HCT116 (cell line): ENCODE data around the gene TKTL1. TPM values are rescaled to one million over a fixed set of nuclear protein-coding genes. Genes with fewer than 3 reads are reported as not detected.

Source experiments
- REST ChIP-seq: IDR thresholded peaks from 2 replicates; pipeline ENCODE4 v1.6.1; 2012; ENCODE audit warnings: low read depth
- SP1 ChIP-seq: IDR thresholded peaks from 2 replicates; pipeline ENCODE4 v1.6.1; 2012; ENCODE audit warnings: low read depth
- SRF ChIP-seq: IDR thresholded peaks from 2 replicates; pipeline ENCODE4 v1.6.1; 2012; ENCODE audit warnings: low read depth
- YY1 ChIP-seq: IDR thresholded peaks from 2 replicates; pipeline ENCODE4 v1.6.1; 2011; ENCODE audit warnings: low read length, low read depth, moderate library complexity, mild to moderate bottlenecking; ENCODE audit not compliant: insufficient replicate concordance; ENCODE audit errors: extremely low read depth
- total RNA-seq: library from RNA; stranded (reverse); gene quantifications from one replicate; pipeline ENCODE4 v1.2.1, GENCODE V29; 2021; ENCODE audit not compliant: unreplicated experiment
- TF ChIP-seq, protein P1 (sequence below): IDR thresholded peaks from 2 replicates; pipeline ENCODE4 v1.6.1; 2011; ENCODE audit warnings: mild to moderate bottlenecking, low read length, moderate library complexity; ENCODE audit not compliant: insufficient replicate concordance; ENCODE audit errors: extremely low read depth
- TF ChIP-seq, protein P2 (sequence below): IDR thresholded peaks from 2 replicates; pipeline ENCODE4 v1.6.1; 2012

TKTL1 gene
- total RNA-seq, 1 experiment from 2014 or later: 0.34 TPM

GRCh38 chrX:154371017-154371788 lies 75.6 kb downstream of the TKTL1 start (continued):
- TF ChIP-seq YY1 (peak; percentile 56), REST (no peak), SRF (no peak), SP1 (no peak)
- TF ChIP-seq, protein P1, sequence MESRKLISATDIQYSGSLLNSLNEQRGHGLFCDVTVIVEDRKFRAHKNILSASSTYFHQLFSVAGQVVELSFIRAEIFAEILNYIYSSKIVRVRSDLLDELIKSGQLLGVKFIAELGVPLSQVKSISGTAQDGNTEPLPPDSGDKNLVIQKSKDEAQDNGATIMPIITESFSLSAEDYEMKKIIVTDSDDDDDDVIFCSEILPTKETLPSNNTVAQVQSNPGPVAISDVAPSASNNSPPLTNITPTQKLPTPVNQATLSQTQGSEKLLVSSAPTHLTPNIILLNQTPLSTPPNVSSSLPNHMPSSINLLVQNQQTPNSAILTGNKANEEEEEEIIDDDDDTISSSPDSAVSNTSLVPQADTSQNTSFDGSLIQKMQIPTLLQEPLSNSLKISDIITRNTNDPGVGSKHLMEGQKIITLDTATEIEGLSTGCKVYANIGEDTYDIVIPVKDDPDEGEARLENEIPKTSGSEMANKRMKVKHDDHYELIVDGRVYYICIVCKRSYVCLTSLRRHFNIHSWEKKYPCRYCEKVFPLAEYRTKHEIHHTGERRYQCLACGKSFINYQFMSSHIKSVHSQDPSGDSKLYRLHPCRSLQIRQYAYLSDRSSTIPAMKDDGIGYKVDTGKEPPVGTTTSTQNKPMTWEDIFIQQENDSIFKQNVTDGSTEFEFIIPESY: no peak
- TF ChIP-seq, protein P2, sequence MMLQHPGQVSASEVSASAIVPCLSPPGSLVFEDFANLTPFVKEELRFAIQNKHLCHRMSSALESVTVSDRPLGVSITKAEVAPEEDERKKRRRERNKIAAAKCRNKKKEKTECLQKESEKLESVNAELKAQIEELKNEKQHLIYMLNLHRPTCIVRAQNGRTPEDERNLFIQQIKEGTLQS: no peak
